ENCODE data around the gene COX5B. TPM values are rescaled to one million over a fixed set of nuclear protein-coding genes. Genes with fewer than 3 reads are reported as not detected.
"Not testable (repeated sequence)": the region's sequence is repeated elsewhere in the genome, so short reads cannot be mapped to it uniquely, and the experiment has no call there.

Gene COX5B
- total and polyA plus RNA-seq, 9 donors, result 98.5 to 478 (median 187) TPM

GRCh38 chr2:97678298-97678697 lies 32.4 kb downstream of the COX5B start:
- H3K27ac ChIP-seq, result no peak overlapping the region
- no peak overlapping the region for H3K4me3 ChIP-seq
- H3K36me3 ChIP-seq, result no peaks in the 10 kb centered on the region
- TF ChIP-seq POLR2A (IDR thresholded peaks at IDR 0.05) (no peak), CTCF (IDR thresholded peaks at IDR 0.05) (no peak), EP300 (IDR thresholded peaks at IDR 0.05) (no peak)
- H3K4me1 ChIP-seq (ENCODE audit: insufficient read depth), result no peaks in the 10 kb centered on the region
- no peaks in the 10 kb centered on the region for H3K27me3 ChIP-seq
- no peak for DNase-seq
- 88 to 100% (median 100%) methylated on average over 1 of the region's 1 CpG for WGBS, 3 donors
- intact Hi-C loops (cut with DNase I), result no loop called here
- no peaks in the 10 kb centered on the region for H3K9me3 ChIP-seq

- H3K4me1 ChIP-seq (ENCODE audit: insufficient read depth); H3K9me3 ChIP-seq; intact Hi-C loops (cut with DNase I); DNase-seq; H3K4me3 ChIP-seq; H3K27me3 ChIP-seq; H3K27ac ChIP-seq; H3K36me3 ChIP-seq: not testable (repeated sequence)
- 91 to 99% (median 94%) methylated on average over 2 to 3 of the region's 3 CpGs for WGBS, 3 donors
Observed at GRCh38 chr2:97687235-97687634, 41.4 kb downstream of the COX5B start.

- intact Hi-C loops (cut with DNase I), result no loop called here
- Histone ChIP-seq H3K9me3 (no peaks in the 10 kb centered on the region), H3K36me3 (no peaks in the 10 kb centered on the region), H3K4me3 (no peak overlapping the region), H3K4me1 (ENCODE audit: insufficient read depth) (no peaks in the 10 kb centered on the region), H3K27me3 (no peaks in the 10 kb centered on the region), H3K27ac (no peak overlapping the region)
- no peak for DNase-seq
- TF ChIP-seq CTCF (IDR thresholded peaks at IDR 0.05), result no peak
- TF ChIP-seq EP300 (IDR thresholded peaks at IDR 0.05), result no peak
- TF ChIP-seq POLR2A (IDR thresholded peaks at IDR 0.05), result no peak
- 80 to 86% (median 84%) methylated on average over 11 of the region's 11 CpGs for WGBS, 3 donors
Observed at GRCh38 chr2:97688062-97688827, 42.4 kb downstream of the COX5B start.

GRCh38 chr2:97691166-97691565 lies 45.3 kb downstream of the COX5B start:
- intact Hi-C loops (cut with DNase I), result loop anchor here in 1 of 4 donors (10.0 kb wide), 1 partner anchor 96 kb away; no protein-coding TSS in a partner anchor
- Histone ChIP-seq H3K27ac (no peak overlapping the region), H3K4me1 (ENCODE audit: insufficient read depth) (no peaks in the 10 kb centered on the region), H3K36me3 (no peaks in the 10 kb centered on the region), H3K4me3 (no peak overlapping the region), H3K9me3 (no peaks in the 10 kb centered on the region), H3K27me3 (no peaks in the 10 kb centered on the region)
- DNase-seq, result no peak
- WGBS, 3 donors, result 43 to 47% (median 46%) methylated on average over 6 of the region's 6 CpGs
- TF ChIP-seq CTCF (IDR thresholded peaks at IDR 0.05) (no peak), EP300 (IDR thresholded peaks at IDR 0.05) (no peak), POLR2A (IDR thresholded peaks at IDR 0.05) (no peak)

GRCh38 chr2:97693476-97693875 lies 47.6 kb downstream of the COX5B start:
- intact Hi-C loops (cut with DNase I), result loop anchor here in 1 of 4 donors (10.0 kb wide), 1 partner anchor 99 kb away; no protein-coding TSS in a partner anchor
- no peaks in the 10 kb centered on the region for H3K27me3 ChIP-seq
- no peak for TF ChIP-seq EP300 (IDR thresholded peaks at IDR 0.05)
- no peak for TF ChIP-seq CTCF (IDR thresholded peaks at IDR 0.05)
- no peak for TF ChIP-seq POLR2A (IDR thresholded peaks at IDR 0.05)
- no peaks in the 10 kb centered on the region for H3K36me3 ChIP-seq
- no peak for DNase-seq
- no peak overlapping the region for H3K27ac ChIP-seq
- no peaks in the 10 kb centered on the region for H3K4me1 ChIP-seq (ENCODE audit: insufficient read depth)
- no peak overlapping the region for H3K4me3 ChIP-seq
- no peaks in the 10 kb centered on the region for H3K9me3 ChIP-seq
